Endothelial cell of umbilical vein (primary cell): ENCODE data around the gene TBX2. TPM values are rescaled to one million over a fixed set of nuclear protein-coding genes. Genes with fewer than 3 reads are reported as not detected.

Experiments used
- BruUV-seq: library from RNA; stranded (reverse); fragments of 400-500 nt; replicated peaks from 2 replicates; lab custom pipeline; 2021; lab: Mats Ljungman, UMichigan
- CTCF ChIA-PET: fragments of 300-600, 350-600 bp; sonication (Branson Sonifier 250); formaldehyde crosslinking; loops from one replicate; lab custom pipeline; 2021; ENCODE audit warnings: antibody characterized with exemption, inconsistent platforms; lab: Charles Lee
- POLR2A ChIA-PET: fragments of 300-600, 350-600 bp; sonication (Branson Sonifier 250); formaldehyde crosslinking; loops from one replicate; lab custom pipeline; 2021; ENCODE audit warnings: antibody characterized with exemption, inconsistent platforms; lab: Charles Lee
- DNase-seq: peaks from one replicate; pipeline ENCODE4 v3.0.0-alpha.2; 2011; ENCODE audit warnings: low read depth, low spot score
- FAIRE-seq: peaks from 2 replicates; lab custom pipeline; 2011; peaks lifted over from hg19 to GRCh38; lab: Jason Lieb, UNC
- H2AFZ ChIP-seq: 2 replicates; pipeline ENCODE4 v1.6.0; 2012; ENCODE audit warnings: low read depth, low read length, control low read depth, inconsistent platforms
- H3K27ac ChIP-seq: 2 replicates; pipeline ENCODE4 v1.5.1; 2011; ENCODE audit warnings: low read depth, mild to moderate bottlenecking, control low read depth, low read length, moderate library complexity; ENCODE audit not compliant: insufficient read depth
- H3K27me3 ChIP-seq, 2 experiments: 2 replicates each; pipeline versions ENCODE4 v1.6.0 to v1.6.1; 2011; ENCODE audit warnings: low read length in 2 of 2, mixed read lengths in 1 of 2; ENCODE audit not compliant: control insufficient read depth in 2 of 2, insufficient read depth in 2 of 2
- H3K36me3 ChIP-seq, 2 experiments: 2 replicates in 1 of 2; 3 replicates in 1 of 2; pipeline ENCODE4 v1.5.1; 2011; ENCODE audit warnings: low read length in 2 of 2, mild to moderate bottlenecking in 1 of 2, moderate library complexity in 1 of 2; ENCODE audit not compliant: control insufficient read depth in 2 of 2, insufficient read depth in 2 of 2; ENCODE audit errors: extremely low read depth in 1 of 2
- H3K4me1 ChIP-seq: 3 replicates; pipeline ENCODE4 v1.5.1; 2011; ENCODE audit warnings: mild to moderate bottlenecking, low read length; ENCODE audit not compliant: control insufficient read depth, insufficient read depth; ENCODE audit errors: extremely low read depth
- H3K4me2 ChIP-seq: 2 replicates; pipeline ENCODE4 v1.6.1; 2011; ENCODE audit warnings: low read length, control low read depth, mixed read lengths; ENCODE audit not compliant: insufficient read depth
- H3K4me3 ChIP-seq, 3 experiments: fragments of 200-600 bp in 1 of 3; sonication (generic), shearing (Covaris generic) in 1 of 3; replicated peaks in 1 of 3; 2 replicates each; pipeline ENCODE4 v1.5.1; 2011 to 2016; ENCODE audit warnings: control low read depth in 3 of 3, low read length in 3 of 3, mild to moderate bottlenecking in 2 of 3, inconsistent platforms in 1 of 3, low read depth in 1 of 3, moderate library complexity in 1 of 3; ENCODE audit not compliant: insufficient read depth in 1 of 3
- H3K79me2 ChIP-seq: 2 replicates; pipeline ENCODE4 v1.6.0; 2012; ENCODE audit warnings: low read length, inconsistent platforms; ENCODE audit not compliant: control insufficient read depth, insufficient read depth
- H3K9ac ChIP-seq: replicated peaks from 2 replicates; pipeline ENCODE3; 2011; ENCODE audit warnings: low read length, control low read depth; ENCODE audit not compliant: insufficient read depth; ENCODE audit errors: extremely low read depth
- H3K9me1 ChIP-seq: replicated peaks from 3 replicates; pipeline ENCODE4 v1.6.0; 2011; ENCODE audit warnings: mild to moderate bottlenecking, low read length; ENCODE audit not compliant: control insufficient read depth, insufficient read depth; ENCODE audit errors: extremely low read depth
- H3K9me3 ChIP-seq: replicated peaks from 2 replicates; pipeline ENCODE4 v1.5.1; 2012; ENCODE audit warnings: low read length, inconsistent platforms; ENCODE audit not compliant: control insufficient read depth, insufficient read depth
- H4K20me1 ChIP-seq: replicated peaks from 2 replicates; pipeline ENCODE3; 2011; ENCODE audit warnings: mild to moderate bottlenecking, low read length; ENCODE audit not compliant: control insufficient read depth, insufficient read depth; ENCODE audit errors: extremely low read depth
- CTCF ChIP-seq, 2 donors: IDR thresholded peaks; 1 replicate in 1 of 2; 2 replicates in 1 of 2; pipeline ENCODE4 v1.5.1; 2011; ENCODE audit warnings: low read length in 2 of 2, mild to moderate bottlenecking in 2 of 2, moderate library complexity in 2 of 2, control low read depth in 1 of 2, inconsistent platforms in 1 of 2, low read depth in 1 of 2; ENCODE audit not compliant: insufficient read depth in 1 of 2; ENCODE audit errors: extremely low read depth in 1 of 2
- EZH2 ChIP-seq: IDR thresholded peaks from 2 replicates; pipeline ENCODE4 v1.6.1; 2012; ENCODE audit warnings: borderline replicate concordance, low read depth, mild to moderate bottlenecking, moderate library complexity, low read length, inconsistent platforms; ENCODE audit not compliant: severe bottlenecking
- FOS ChIP-seq: IDR thresholded peaks from 2 replicates; pipeline ENCODE4 v1.6.1; 2011; ENCODE audit warnings: mild to moderate bottlenecking, low read length, moderate library complexity, borderline replicate concordance; ENCODE audit not compliant: insufficient read depth
- GATA2 ChIP-seq: IDR thresholded peaks from 2 replicates; pipeline ENCODE4 v1.7.0; 2011; ENCODE audit warnings: low read depth, mild to moderate bottlenecking, moderate library complexity, mixed read lengths, low read length; ENCODE audit not compliant: insufficient read length, insufficient read depth
- JUN ChIP-seq: IDR thresholded peaks from 2 replicates; pipeline ENCODE4 v1.6.1; 2011; ENCODE audit warnings: borderline replicate concordance, low read depth; ENCODE audit not compliant: insufficient read length, insufficient read depth
- MAX ChIP-seq: IDR thresholded peaks from 2 replicates; pipeline ENCODE4 v1.6.1; 2011; ENCODE audit not compliant: insufficient read depth, insufficient read length
- MYC ChIP-seq: IDR thresholded peaks from one replicate; pipeline ENCODE4 v1.6.1; 2011; ENCODE audit warnings: mild to moderate bottlenecking, low read depth, low read length
- POLR2A ChIP-seq: IDR thresholded peaks from 2 replicates; pipeline ENCODE4 v1.6.1; 2012; ENCODE audit warnings: low read depth, mild to moderate bottlenecking, control low read depth, low read length
- POLR2AphosphoS5 ChIP-seq: IDR thresholded peaks from 2 replicates; pipeline ENCODE4 v1.6.1; 2012; ENCODE audit warnings: low read depth, mild to moderate bottlenecking, control low read depth, low read length, moderate library complexity; ENCODE audit not compliant: insufficient read depth
- dilution Hi-C: fragments of 300-500 bp; cut with MboI; formaldehyde crosslinking; loops from one replicate; pipeline ENCODE4 v1.15.0; 2019; ENCODE audit warnings: low sequenced_read_pairs; ENCODE audit not compliant: extremely low pct_ligation_motif_present
- intact Hi-C: fragments of 100-400 bp; cut with micrococcal nuclease; formaldehyde crosslinking; loops from one replicate; pipeline ENCODE4 v1.10.0; 2022
- polyA plus RNA-seq, 4 experiments: library from polyadenylated mRNA; depleted of rRNA in 3 of 4; stranded (reverse) in 3 of 4; unstranded in 1 of 4; fragments of >200 nt; gene quantifications; 2 replicates each; pipeline versions ENCODE4 v1.2.1 to v1.2.3, GENCODE V29; 2011 to 2012; ENCODE audit warnings: missing spikeins in 1 of 4
- total RNA-seq: library from RNA; stranded (reverse); gene quantifications from 2 replicates; pipeline ENCODE4 v1.2.3, GENCODE V29; 2021

Gene TBX2
- total and polyA plus RNA-seq, 2 donors (not counting 3 experiments of a cell fraction or from before 2014, with no cell fraction given), result not detected

GRCh38 chr17:61391595-61392291 is 7.9 kb upstream of the TBX2 start:
- dilution Hi-C loops (no loop called here), intact Hi-C loops (no loop called here)
- CTCF ChIA-PET, result interaction anchor here (0.6 to 1.6 kb wide), 8 partner anchors 12 to 671 kb away, joined by 3 to 9 read pairs (median 3); no protein-coding TSS in a partner anchor
- Histone ChIP-seq H3K27ac (no peak overlapping the region), H3K9me1 (no peaks in the 10 kb centered on the region), H3K9ac (no peak overlapping the region), H4K20me1 (no peaks in the 10 kb centered on the region), H3K4me1 (no peaks in the 10 kb centered on the region), H3K79me2 (no peaks in the 10 kb centered on the region), H2AFZ (no peak overlapping the region), H3K4me3 (no peak overlapping the region), H3K9me3 (no peaks in the 10 kb centered on the region), H3K36me3 (no peaks in the 10 kb centered on the region), H3K27me3 (peaks cover 22 to 25% of the 10 kb centered on the region in 2 experiments), H3K4me2 (no peak overlapping the region)
- POLR2A ChIA-PET, result no interaction called here
- FAIRE-seq, result no peak
- no peak for DNase-seq
- no TSS peak for BruUV-seq
- TF ChIP-seq EZH2, result no peak
- TF ChIP-seq GATA2, result no peak
- TF ChIP-seq JUN, result no peak
- TF ChIP-seq CTCF (IDR thresholded peaks at IDR 0.05; ENCODE audit: extremely low read depth in 1 of 2, insufficient read depth in 1 of 2, low read depth in 1 of 2, low read length in 2 of 2), result no peak
- TF ChIP-seq MAX, result no peak
- no peak for TF ChIP-seq POLR2A
- no peak for TF ChIP-seq MYC
- TF ChIP-seq FOS, result no peak
- TF ChIP-seq POLR2AphosphoS5, result no peak
